Chondrocyte (in vitro differentiated cells): ENCODE results near the gene RUNX1. TPM values are rescaled to one million over a fixed set of nuclear protein-coding genes. Genes with fewer than 3 reads are reported as not detected.
A peak's percentile ranks its signal among the peaks of the same experiment; 100 is the strongest.

ENCODE experiments used
- DNase-seq: peaks from one replicate; pipeline ENCODE4 v3.0.0; 2021; ENCODE audit warnings: mixed read lengths, low spot score
- H3K27ac Mint-ChIP-seq: one replicate; pipeline ENCODE4 v1.8.0; 2021; ENCODE audit warnings: mild to moderate bottlenecking, moderate library complexity, mixed read lengths; ENCODE audit not compliant: unreplicated experiment
- H3K27me3 Mint-ChIP-seq: 2 replicates; pipeline ENCODE4 v1.8.0; 2021; ENCODE audit warnings: low read depth, mixed read lengths
- H3K36me3 Mint-ChIP-seq: 2 replicates; pipeline ENCODE4 v1.8.0; 2021; ENCODE audit warnings: low read depth, mixed read lengths
- H3K4me1 Mint-ChIP-seq: 2 replicates; pipeline ENCODE4 v1.8.0; 2021; ENCODE audit warnings: low read depth, mild to moderate bottlenecking, mixed read lengths
- H3K4me3 Mint-ChIP-seq: one replicate; pipeline ENCODE4 v1.8.0; 2021; ENCODE audit warnings: mild to moderate bottlenecking, moderate library complexity, mixed read lengths; ENCODE audit not compliant: unreplicated experiment
- H3K9me3 Mint-ChIP-seq: 2 replicates; pipeline ENCODE4 v1.8.0; 2021; ENCODE audit warnings: low read depth, mixed read lengths
- total RNA-seq: library from RNA; stranded (reverse); gene quantifications from 3 replicates; pipeline ENCODE4 v1.2.1, GENCODE V29; 2021
- TF ChIP-seq, protein P1 (sequence below): fragments of 200-600 bp; sonication (generic); IDR thresholded peaks from 2 replicates; pipeline ENCODE4 v1.5.0; 2021; ENCODE audit warnings: antibody characterized with exemption, mild to moderate bottlenecking, moderate library complexity

Gene RUNX1
- total RNA-seq, 1 donor from 2014 or later: 37.9 TPM

DNA sequence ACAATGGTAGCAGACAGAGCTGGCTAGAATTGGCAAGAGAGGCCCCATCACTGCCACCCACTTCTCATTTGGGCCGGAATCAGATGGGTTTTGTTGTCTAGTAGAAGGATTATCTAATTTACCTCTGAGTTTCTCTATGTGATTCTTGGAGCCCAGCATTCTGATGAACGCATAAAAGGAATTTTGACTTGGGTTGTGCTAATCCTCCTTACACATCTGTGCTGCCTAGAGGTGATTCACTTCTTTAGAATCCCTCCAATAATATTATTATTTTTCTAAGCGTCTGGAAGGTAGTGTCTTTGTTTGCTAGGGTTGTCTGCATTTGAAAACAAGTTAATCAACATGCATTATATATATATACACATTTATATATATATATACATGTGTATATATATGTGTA lies 118.1 kb downstream of the RUNX1 start:
- no peak overlapping the region for H3K4me3 Mint-ChIP-seq
- TF ChIP-seq, protein P1, sequence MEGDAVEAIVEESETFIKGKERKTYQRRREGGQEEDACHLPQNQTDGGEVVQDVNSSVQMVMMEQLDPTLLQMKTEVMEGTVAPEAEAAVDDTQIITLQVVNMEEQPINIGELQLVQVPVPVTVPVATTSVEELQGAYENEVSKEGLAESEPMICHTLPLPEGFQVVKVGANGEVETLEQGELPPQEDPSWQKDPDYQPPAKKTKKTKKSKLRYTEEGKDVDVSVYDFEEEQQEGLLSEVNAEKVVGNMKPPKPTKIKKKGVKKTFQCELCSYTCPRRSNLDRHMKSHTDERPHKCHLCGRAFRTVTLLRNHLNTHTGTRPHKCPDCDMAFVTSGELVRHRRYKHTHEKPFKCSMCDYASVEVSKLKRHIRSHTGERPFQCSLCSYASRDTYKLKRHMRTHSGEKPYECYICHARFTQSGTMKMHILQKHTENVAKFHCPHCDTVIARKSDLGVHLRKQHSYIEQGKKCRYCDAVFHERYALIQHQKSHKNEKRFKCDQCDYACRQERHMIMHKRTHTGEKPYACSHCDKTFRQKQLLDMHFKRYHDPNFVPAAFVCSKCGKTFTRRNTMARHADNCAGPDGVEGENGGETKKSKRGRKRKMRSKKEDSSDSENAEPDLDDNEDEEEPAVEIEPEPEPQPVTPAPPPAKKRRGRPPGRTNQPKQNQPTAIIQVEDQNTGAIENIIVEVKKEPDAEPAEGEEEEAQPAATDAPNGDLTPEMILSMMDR: no peak
- no peaks in the 10 kb centered on the region for H3K36me3 Mint-ChIP-seq
- H3K9me3 Mint-ChIP-seq: no peaks in the 10 kb centered on the region
- DNase-seq: no peak
- peaks cover 27% of the 10 kb centered on the region for H3K4me1 Mint-ChIP-seq
- peak overlapping the region; percentile 1 for H3K27ac Mint-ChIP-seq
- no peaks in the 10 kb centered on the region for H3K27me3 Mint-ChIP-seq

DNA sequence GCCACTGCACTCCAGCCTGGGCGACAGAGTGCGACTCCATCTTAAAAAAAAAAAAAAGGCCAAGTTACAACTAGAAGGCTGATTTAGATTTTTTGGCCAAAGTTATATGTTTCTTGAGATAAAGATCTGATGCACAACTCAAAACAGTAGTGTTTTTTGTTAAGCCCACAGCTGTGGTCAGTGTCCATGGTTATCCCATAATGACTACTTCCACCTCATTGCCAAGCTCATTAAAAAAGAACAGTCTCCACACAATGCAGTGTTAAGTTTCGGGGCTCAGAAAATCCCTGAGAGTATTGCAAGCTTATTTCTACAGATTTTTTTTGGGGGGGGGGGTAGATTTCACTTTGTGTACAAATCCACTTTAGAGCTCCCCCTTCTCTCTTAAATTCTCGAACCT lies 120.5 kb downstream of the RUNX1 start:
- Mint-ChIP-seq H3K4me1 (peaks cover 21% of the 10 kb centered on the region), H3K9me3 (no peaks in the 10 kb centered on the region), H3K36me3 (no peaks in the 10 kb centered on the region), H3K27ac (no peak overlapping the region), H3K27me3 (no peaks in the 10 kb centered on the region), H3K4me3 (no peak overlapping the region)
- TF ChIP-seq, protein P1: no peak
- DNase-seq: no peak

DNA sequence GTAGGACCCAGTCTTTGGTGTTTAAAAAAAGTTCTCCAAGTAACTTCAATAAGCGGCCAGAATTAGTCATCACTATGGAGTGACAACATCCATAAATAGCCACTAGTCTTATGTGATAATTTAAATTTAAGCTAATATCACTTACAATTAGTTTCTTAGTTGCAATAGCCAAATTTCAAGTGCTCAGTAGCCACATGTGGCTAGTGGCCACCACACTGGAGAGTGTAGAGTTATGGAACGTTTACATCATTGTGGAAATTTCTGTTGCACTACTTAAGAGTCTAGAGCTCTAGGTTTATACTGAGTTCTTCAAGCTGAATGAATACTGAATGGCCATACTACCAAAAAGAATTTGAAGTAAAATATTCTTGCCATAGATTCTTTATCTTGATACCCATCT lies 121.1 kb downstream of the RUNX1 start:
- Mint-ChIP-seq H3K9me3 (no peaks in the 10 kb centered on the region), H3K27me3 (no peaks in the 10 kb centered on the region), H3K27ac (no peak overlapping the region), H3K4me3 (no peak overlapping the region), H3K4me1 (peaks cover 20% of the 10 kb centered on the region), H3K36me3 (no peaks in the 10 kb centered on the region)
- TF ChIP-seq, protein P1: no peak
- no peak for DNase-seq

DNA sequence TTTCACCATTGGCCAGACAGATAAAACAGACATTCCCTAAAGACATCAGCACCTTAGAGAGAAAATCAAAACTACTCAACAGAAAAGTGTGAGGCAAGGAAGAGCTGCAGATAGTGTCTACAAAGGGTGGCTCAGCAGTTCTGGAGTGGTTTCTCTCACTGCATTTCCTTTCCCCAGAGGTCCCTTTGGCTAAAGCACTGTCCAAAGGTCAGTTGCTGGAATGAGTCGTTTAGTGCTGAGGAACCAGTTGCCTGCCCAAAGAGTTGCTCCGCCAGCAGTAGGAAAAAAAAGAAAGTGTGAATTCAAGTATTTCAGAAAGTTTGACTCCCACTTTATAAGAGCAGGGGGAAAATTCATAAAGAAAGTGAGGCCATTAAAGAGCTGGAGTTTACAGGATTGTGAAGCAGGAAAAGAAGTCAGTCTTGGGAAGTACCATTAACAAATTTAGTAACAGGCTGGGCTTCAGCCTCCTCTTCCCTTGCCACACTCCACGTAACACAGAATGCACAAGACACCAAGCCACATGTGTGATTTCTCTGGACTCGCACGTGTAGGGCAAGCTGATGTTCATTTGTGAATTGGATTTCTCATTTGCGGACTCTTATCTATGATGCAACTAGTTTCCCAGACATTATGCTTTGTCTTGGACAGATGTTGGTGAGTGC lies 122.2 kb downstream of the RUNX1 start:
- H3K9me3 Mint-ChIP-seq: no peaks in the 10 kb centered on the region
- no peak for DNase-seq
- peaks cover 20% of the 10 kb centered on the region for H3K4me1 Mint-ChIP-seq
- peak overlapping the region; percentile 24 for H3K27ac Mint-ChIP-seq
- TF ChIP-seq, protein P1: no peak
- H3K4me3 Mint-ChIP-seq: no peak overlapping the region
- no peaks in the 10 kb centered on the region for H3K27me3 Mint-ChIP-seq
- no peaks in the 10 kb centered on the region for H3K36me3 Mint-ChIP-seq

DNA sequence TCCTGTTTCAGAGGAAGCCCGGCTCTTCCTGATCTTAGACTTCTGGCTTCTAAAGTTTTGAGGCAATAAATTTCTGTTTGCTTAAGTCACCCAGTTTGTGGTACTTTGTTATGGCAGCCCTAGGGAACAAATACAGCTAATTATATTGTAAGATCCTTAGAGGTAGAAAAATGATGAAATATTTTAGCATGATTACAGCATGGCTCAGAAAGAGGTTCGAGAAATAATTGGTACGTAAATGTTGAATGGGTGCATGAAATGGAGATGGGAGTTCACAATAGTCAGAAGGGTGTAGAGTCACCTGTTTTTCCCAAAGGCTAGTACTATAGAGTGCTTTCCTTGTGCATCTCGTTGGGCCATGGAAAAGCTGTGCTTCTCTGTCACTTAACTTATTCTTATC lies 123.5 kb downstream of the RUNX1 start:
- H3K36me3 Mint-ChIP-seq: no peaks in the 10 kb centered on the region

More for the DNA sequence above, 123.5 kb downstream of the RUNX1 start:
- Mint-ChIP-seq H3K27ac (no peak overlapping the region), H3K9me3 (no peaks in the 10 kb centered on the region), H3K4me3 (no peak overlapping the region), H3K27me3 (no peaks in the 10 kb centered on the region), H3K4me1 (peaks cover 11% of the 10 kb centered on the region)
- TF ChIP-seq, protein P1: no peak
- DNase-seq: no peak
